Activated T-helper 9 cell treated with anti-CD3 and anti-CD28 coated beads, Interleukin-2, amount 50 U/mL, for 16 hours (primary cell): Measurements from ENCODE around the gene SMPD4.
"Not testable (repeated sequence)": the region's sequence is repeated elsewhere in the genome, so short reads cannot be mapped to it uniquely, and the experiment has no call there.

Experiments
- DNase-seq: peaks from one replicate; pipeline ENCODE4 v3.0.0-alpha.2; 2020; ENCODE audit warnings: low read depth

Gene SMPD4

DNA sequence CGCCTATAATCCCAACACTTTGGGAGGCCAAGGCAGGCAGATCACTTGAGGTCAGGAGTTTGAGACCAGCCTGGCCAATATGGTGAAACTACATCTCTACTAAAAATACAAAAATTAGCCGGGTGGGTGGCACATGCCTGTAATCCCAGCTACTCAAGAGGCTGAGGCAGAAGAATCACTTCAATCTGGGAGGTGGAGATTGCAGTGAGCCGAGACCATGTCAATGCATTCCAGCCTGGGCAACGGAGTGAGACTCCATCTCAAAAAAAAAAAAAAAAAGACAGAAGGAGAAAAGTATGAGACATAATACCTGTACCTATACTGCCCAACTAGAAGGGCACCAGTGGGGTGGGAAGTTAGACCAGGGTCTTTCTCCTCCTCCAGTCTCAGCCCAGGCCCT is 22.0 kb downstream of the SMPD4 start:
- not testable (repeated sequence) for DNase-seq

DNA sequence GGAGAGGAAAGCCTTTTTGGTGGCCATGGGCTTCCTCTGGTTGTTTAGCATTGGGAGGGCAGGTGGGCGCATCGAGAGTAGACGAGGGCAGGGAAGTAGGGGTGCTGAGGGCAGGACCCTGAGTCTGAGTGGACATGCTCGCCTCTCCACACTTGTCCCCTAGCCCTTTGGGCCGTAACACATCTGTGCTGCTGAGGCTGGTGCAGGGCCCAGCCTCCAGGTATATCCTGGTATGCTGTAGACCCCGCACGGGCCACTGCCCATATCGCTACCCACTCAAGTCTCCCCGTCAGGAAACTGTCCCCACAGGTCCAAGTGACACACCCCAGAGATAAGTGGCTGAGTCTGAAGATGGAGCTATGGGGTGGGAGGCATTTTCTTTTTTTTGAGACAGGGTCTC is 22.8 kb downstream of the SMPD4 start:
- DNase-seq = no peak

DNA sequence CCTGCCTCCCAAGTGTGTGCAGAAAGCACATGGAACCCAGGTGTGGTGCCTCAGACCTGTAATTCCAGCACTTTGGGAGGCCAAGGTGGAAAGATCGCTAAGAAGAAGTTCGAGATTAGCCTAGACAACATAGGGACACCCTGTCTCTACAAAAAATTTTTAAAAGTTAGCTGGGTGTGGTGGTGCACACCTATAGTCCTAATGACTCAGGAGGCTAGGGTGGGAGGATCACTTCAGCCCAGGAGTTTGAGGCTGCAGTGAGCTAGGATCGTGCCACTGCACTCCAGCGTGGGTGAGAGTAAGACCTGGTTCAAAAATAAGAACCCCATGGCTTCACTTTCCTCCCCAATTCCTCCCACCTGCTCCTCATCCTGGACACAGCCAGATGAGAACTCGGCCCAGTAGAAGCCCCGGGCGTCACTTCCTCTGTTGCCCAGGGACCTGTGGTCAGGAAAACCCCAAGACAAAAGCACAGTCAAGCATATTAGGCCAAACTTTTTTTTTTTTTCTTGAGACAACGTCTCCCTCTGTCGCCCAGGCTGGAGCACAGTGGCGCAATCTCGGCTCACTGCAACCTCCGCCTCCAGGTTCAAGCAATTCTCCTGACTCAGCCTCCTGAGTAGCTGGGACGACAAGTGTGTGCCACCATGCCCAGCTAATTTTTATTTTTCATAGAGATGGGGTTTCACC is 23.4 kb downstream of the SMPD4 start:
- not testable (repeated sequence) for DNase-seq

DNA sequence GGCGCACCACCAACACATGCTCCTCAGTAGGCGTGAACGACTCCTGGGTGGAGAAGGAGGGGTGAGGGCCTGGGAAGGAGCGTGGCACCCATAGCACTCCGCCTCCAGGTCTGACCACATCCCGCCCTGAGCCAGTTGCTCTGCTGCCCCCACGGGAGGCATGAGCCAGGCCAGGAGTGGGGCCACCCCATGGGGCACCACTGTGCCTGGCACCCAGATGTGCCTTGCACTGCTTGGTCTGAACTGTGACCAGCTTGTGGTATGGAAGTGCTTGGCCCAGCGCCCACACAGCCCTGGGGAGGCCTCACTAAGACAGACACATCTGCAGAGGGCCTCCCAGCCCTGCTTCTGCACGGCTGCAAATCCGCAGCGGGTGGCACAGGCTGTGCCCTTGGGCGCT is 24.0 kb downstream of the SMPD4 start:
- not testable (repeated sequence) for DNase-seq

DNA sequence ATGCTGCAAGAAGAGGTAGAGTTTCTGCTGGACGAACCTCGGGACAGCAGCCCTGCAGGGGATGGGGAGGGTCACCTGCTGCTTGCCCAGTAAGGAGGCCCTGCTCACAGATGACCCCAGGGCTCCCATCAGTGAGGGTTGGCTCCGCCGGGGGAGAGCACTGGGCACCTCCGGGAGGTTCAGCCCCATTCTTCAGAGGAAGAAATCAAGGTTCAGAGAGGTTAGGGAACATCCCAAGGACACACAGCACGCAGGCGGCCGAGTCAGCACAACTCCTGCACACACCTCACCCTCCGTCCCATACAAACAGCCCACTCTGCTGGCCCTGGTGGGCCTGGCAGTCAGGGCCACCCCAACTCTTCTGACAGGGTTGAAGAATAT is 24.8 kb downstream of the SMPD4 start:
- DNase-seq = no peak

DNA sequence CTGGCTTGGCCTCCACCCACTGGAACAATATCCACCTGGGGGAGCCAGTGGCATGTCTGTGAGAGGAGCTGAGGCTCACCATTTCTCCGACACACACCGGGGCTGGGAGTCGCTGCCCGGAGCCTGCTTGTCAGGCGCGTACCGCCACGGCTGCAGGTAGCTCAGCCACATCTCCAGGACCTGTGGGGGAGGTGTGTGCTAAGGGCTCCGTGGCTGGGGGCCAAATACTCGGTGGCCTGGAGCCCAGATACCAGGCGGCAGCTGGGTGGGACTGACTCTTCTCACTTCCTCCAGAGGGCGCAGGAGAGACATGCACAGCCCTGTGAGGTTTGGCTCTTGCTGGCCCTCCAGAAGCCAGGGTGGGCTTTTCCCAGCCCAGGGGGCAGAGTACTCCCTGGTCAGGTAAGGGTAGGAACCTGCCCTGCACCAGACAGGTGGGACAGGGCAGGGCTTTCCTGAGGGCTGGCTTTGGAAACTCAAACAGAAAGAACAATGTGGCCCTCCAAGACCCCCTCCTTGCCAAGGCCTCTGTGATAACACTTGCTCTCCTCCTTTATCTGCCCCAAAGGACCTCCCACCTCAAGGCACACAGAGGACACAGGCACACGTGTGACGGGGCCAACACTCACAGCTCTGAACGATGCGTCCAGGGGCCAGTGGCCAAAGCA is 25.3 kb downstream of the SMPD4 start:
- DNase-seq = not testable (repeated sequence)

DNA sequence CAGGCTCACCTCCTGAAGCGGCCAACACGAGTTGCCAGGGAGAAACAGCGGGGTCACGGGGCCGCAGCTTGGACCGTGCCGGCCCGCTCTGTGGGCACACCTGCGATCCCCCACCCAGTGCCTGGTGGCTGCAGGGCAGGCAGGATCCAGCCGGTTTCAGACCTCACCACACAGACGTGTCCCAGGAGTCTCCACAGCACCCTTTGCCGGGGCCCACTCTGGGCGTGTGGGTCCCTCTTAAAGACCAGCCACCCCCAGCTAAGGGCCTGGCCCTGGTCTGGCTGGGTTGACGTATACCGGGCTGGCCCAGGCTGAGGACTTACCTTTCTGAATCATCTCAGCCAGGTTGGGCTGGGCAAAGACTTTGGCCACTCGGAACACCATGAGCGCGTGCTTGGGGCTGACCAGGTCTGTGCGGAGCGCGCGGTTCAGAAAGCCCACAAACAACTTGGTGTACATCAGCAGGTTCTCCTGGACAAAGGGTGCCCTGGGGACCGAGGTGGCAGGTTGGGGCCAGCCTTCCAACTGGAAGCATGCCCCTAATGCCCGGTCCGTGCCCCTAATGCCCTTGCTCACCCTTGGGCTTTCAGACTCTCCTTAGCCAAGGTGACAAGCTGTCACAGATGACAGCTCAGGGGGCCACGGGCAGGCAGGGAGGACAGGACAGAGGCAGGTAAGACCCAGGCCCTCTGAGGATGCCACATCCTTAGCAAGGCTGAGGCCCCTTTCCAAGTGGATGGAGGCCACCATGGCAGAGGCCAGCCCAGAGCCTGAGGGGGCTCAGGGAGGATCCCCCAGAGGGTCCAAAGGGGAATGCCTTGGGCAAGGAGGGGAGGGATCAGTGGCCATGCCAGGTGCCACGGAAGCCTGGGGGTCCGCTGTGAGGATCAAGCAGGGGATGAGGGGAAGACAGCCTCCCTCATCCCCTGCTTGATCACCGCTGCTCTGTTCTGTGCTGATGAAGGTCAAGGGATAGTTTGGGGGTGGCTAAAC is 26.3 kb downstream of the SMPD4 start:
- no peak for DNase-seq

DNA sequence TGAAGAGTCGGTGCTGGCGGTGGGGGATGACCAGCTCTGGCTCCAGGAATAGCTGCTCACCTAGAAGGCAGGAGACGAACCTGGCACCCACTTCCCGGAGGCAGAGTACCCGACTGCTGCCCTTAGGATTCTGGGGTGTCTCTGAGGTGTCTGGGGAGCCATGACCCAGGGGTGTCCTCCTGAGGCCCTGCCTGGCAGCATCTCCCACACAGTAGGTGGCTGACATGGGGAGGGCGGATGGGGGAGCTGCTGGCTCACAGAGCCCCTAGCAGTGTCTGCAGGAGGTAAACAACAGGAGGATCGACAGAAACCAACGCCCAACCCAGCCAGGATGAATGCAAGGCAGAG is 27.0 kb downstream of the SMPD4 start:
- DNase-seq = not testable (repeated sequence)

DNA sequence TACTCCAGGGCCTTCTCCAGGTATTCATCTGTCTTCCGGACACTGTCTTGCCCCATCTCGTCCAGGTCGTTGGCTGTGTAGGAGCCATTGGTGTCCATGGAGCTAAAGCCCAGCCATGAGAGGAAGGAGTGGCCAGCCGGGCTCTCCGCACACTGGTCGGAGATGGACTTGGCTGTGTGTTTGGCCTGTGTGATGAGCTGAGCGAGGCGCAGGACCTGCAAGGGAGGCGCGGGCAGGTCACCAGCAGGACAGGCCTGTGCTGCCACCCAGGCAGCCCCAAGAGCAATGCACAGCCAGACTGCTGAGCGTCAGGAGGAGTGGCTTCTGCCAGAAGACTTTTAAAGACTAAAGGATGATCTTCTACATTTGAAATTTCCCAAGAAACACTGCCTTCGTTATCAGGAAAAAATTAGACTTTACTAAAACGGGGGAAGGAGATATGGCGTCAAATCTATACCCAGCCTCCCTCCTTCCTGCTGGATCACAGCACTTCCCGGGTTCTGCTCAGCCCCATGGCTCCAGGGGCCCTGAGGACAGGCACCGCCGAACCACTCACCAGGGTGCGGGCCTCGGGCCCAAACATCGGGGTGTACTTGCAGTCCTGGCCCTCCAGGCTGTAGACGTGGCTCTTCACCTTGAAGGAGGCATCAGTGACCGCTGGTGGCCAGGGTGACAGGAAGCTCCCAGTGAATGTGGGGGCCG is 27.5 kb downstream of the SMPD4 start:
- not testable (repeated sequence) for DNase-seq

DNA sequence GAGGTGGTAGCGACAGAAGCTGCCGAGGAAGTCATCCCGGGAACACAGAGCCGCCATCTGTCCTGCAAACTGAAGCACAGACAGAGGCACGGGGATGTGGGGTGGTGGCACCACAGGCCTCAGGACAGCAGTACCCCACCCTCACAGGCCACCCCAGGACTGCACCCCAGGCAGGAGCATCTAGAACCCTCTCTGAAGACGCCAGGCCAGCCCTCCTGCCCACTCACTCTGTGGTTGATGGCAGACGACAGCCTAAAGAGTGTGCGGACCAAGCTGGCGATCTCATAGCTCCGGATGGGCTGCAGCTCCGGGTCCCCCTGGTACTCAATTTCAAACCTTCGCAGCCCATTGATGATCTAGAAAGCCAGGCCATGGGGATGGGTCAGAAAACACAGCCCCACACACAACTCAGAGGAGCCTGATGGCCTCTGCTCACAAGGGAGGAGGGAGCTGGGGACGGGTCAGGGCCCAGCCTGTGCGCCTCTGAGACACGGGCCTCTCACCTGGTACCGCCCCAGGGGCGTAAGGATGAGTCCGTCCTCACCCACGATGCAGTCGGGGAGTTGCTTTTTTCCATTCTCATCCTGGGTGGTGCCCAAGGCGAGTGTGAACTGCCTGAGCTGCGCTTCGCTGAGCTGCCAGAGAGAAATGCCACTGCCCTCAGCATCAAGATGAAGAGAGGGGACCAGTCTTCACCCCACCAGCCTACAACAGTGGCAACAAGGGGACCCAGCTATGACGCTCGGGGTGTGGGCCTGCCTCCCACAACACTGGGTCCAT is 28.4 kb downstream of the SMPD4 start:
- DNase-seq = no peak

DNA sequence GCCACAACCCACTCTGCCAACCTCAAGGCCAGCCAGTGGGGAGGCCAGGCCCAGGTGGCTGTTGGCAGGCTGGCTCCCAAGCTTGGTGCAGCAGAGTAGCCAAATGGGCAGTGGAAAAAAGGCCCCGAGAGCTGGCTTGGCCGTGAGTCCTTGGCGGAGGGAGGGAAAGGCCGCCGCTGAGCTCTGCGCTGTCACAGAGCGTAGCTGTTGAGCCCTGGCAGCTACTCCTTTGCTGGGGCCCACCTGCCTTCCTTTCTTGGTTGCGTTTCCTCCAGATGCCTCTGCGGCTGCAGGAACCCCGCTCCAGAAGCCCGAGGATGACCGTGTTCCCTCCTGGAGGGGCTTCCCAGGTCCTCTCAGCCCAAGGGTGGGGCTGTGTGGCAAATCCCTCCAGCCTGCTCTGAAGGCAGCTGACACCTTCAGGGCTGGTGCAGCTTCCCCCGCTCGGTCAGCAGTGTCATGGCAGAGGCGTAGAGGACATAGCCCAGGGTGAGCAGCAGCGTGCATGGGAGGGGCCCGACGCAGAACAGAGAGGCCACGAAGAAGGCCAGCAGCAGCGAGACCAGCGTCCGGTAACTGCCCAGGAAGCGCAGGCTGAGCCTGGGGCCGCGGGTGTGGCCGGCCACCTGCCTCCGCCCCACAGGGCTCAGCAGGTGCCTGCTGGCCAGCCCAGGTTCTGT is 29.1 kb downstream of the SMPD4 start:
- DNase-seq = not testable (repeated sequence)

DNA sequence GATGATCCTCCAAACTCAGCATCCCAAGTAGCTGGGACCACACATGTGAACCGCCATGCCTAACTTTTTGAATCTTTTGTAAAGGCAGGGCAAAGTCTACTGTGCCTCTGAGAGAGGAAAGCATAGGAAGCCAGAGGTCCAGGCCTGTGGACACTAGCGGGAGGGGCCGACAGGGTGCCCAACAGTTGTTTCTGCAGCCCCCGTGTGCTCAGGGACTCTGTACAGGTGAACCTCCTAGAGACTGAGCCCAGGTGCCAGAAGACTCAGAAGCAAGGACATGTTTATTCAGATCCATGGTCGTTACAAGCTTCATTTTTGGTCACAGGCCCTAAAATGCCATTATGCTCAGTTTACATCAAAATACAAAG is 30.3 kb downstream of the SMPD4 start:
- not testable (repeated sequence) for DNase-seq

DNA sequence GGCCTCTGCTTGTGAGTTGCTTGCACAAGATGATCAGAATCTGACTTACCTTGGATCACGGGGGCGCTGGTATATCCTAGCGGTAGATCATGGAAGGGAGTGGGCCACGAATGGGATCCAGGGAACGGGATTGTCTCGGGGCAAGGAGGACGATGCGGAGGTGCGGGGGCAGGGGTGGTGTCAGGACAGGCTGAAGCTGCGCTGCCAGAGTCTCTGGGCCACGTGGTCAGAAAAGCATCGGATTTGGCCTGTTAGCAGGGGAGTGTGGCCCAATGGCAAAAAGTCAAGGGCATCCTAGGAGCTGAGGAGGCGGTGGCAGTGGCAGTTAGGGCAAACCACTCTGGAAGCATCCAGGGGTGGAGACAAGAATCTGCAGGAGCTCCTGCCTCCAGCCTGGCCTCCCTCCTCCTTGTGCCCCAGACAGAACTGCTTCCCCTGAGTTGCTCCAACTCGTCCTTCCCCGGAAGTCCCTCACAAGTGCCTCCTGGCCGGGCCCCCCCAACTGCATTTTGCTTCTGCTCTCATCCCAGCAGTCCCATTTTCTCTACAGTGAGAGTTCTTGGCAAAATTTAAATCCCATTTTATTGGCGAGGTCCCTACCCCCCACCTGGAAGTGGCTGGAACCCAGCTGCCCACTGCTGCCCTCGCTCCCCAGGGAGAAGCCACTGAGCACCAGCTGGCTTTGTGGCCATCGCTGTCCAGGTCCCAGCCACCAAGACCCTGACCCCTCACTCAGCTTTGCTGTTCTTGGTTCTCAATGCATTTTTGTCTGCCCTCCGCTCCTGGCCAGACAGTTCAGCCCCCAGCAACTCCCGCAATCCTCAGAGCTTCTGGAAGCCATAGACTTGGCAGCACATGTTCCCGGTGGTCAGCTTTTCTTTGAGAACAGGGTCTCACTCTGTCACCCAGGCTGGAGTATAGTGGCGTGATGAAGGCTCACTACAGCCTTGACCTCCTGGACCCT is 30.9 kb downstream of the SMPD4 start:
- no peak for DNase-seq

DNA sequence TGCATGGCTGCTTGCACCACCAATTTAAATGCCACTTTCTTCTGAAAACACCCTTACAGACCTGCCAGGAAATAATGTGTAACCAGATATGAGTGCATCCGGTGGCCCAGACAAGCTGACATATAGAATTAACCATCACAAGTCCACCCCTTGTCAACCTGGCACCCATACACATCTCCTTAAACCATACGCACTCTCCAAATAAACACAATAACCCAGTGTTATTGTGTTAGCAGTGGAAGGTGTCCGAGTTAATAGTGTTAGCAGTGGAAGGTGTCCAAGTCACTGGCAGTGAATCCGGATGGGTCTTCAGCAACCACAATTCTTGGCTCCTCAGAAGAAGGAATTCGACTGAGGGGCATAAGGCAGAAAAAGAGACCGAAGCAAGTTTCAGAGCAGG is 32.9 kb downstream of the SMPD4 start:
- not testable (repeated sequence) for DNase-seq

DNA sequence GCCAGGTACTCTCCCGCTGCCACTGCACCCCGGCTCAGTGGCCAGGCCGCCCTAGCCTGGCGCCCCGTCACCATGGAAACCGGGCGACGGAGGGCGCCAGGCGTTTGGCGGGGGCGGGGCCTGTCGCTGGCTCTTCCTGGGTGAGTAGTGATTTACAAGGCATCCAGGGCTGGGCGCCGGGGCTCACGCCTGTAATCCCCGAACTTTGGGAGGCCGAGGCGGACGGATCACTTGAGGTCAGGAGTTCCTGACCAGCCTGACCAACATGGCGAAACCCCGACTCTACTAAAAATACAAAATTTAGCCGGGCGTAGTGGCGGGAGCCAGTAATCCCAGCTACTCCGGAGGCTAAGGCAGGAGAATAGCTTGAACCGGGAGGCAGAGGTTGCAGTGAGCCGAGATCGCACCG is 36.4 kb downstream of the SMPD4 start, which contains the start of gene CCDC74B:
TSS of gene CCDC74B (minus strand) at position 107 of the 409 bp plus-strand sequence. CDS start 116 bp downstream, outside the sequence.
- peak; percentile 28 for DNase-seq

DNA sequence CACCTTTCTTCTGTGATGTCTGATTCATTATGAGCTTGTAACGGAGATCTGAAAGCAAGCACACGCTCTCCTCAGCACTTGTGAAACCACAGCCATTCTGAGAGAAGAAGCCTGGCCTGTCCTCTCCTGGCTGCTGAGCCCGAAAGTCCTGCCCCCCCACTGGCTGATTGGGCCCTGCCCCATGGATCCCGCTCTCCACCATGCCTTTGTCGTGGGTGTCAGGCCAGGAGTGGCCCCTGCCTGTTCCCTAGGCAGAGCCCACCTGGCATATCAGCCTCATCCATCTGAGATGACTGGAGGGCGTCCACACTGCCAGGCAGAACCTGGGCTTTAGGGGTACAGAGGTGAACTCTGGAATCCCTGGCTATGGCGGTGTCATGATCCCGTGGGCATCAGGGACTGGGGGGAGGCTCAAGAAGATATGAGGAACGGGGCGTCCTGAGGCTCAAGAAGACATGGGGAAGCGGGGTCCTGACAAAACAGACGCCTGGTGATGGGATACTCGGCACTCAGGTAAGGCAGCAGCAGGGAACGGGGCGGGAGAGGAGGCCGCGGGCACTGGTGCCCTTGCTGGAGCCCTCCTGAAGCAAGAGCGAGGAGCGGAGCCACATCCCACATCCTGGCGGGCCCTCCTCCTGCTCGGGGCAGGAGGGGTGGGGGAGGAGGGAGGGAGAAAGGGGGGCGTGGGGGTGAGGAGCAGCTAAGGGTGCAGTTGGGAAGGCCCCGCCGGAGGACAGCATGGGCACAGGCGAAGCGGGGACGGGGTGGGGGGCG is 37.9 kb downstream of the SMPD4 start:
- DNase-seq = not testable (repeated sequence)

DNA sequence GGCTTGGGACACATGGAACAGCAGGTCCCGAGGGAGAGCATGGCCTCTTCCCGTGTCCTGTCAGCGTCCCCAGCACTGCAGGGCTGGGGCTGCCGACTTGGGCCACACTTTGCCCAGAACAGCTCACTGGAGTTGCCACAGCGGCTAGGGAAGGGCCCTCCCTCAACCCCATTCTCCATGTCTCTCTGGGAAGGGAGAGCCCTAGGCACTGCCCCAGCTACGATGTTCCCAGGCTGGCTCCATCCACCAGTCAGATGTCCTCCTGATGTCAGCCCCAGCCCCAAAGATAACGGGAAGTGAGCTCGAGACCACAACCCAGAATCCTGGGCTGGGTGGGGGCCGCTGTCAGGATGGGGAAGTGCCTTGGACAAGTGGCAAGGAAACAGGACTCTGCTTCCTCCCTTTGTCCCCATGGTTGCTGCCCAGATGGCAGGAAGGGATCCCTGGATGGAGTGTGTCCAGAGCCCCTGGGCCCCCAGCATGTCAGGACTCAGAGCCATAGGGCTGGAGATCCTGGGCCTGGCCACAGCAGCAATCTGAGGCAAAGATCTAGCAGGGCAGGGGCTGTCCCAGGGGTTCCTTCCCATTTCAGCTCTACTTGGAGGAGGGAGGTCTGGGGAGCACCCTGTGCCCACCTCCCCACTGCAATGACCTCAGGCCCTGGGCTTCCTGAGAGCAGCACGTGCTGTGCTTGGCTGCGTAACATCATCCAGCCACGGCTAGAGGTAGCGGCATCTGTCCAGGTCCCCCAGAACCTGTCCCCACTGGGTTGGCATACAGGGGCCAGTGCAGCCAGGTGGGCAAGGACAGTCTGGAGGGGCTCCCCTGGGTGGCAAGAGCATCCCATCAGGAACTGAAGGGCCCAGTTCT is 38.8 kb downstream of the SMPD4 start:
- DNase-seq = not testable (repeated sequence)
